Vagina (tissue), 2 donors: ENCODE measurements around the gene NXPH4.

Experiments used
- POLR2A ChIP-seq, 2 donors: fragments of 450-650 bp; IDR thresholded peaks; one replicate each; pipeline ENCODE4 v1.6.1; 2017; ENCODE audit warnings: antibody characterized with exemption in 2 of 2, mild to moderate bottlenecking in 2 of 2, moderate library complexity in 2 of 2
- POLR2AphosphoS5 ChIP-seq, 2 donors: sonication (generic); formaldehyde crosslinking; IDR thresholded peaks; one replicate each; pipeline ENCODE4 v1.9.0; 2017; ENCODE audit warnings: antibody characterized with exemption in 2 of 2, mild to moderate bottlenecking in 2 of 2, low read depth in 1 of 2; ENCODE audit not compliant: insufficient read depth in 1 of 2
- TF ChIP-seq, protein P1 (sequence below), 3 experiments: fragments of 450-650 bp in 2 of 3; fragments of 200-600 bp in 1 of 3; sonication (generic) in 1 of 3; IDR thresholded peaks; one replicate each; pipeline ENCODE4 v1.5.1; 2017 to 2019; ENCODE audit warnings: antibody characterized with exemption in 3 of 3, mild to moderate bottlenecking in 2 of 3, moderate library complexity in 2 of 3

DNA sequence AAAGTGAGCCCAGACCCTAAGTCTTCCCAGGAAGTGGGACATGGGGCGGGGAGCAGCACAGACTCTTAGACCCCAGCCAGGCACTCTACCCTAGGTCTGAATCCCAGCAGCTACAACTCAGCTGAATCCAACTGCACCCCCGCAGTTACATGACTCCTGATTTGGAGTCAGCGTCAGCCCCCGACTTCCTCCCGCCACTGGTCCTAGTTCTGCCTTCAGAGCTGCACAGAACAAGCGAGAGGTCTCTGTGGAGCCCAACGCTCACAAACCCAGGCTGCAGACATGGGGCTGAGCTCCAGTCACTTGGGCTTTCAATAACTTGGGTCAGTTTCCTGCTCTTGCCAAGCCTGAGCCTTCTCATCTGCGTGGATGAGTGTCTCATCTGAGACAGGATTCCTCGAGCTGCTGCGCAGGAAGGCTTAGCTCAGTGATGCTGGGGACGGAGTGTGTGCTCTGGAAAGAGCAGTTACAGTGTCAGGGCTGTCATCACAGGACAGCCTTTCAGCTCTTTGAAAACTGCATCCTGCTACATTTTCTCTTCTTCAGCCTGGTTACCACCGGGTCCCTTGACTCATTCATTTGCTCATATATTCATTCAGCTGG, 30.6 kb upstream of the NXPH4 start:
- TF ChIP-seq, protein P1, sequence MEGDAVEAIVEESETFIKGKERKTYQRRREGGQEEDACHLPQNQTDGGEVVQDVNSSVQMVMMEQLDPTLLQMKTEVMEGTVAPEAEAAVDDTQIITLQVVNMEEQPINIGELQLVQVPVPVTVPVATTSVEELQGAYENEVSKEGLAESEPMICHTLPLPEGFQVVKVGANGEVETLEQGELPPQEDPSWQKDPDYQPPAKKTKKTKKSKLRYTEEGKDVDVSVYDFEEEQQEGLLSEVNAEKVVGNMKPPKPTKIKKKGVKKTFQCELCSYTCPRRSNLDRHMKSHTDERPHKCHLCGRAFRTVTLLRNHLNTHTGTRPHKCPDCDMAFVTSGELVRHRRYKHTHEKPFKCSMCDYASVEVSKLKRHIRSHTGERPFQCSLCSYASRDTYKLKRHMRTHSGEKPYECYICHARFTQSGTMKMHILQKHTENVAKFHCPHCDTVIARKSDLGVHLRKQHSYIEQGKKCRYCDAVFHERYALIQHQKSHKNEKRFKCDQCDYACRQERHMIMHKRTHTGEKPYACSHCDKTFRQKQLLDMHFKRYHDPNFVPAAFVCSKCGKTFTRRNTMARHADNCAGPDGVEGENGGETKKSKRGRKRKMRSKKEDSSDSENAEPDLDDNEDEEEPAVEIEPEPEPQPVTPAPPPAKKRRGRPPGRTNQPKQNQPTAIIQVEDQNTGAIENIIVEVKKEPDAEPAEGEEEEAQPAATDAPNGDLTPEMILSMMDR (IDR thresholded peaks at IDR 0.05), result no peak
- TF ChIP-seq POLR2A (IDR thresholded peaks at IDR 0.05), result no peak
- TF ChIP-seq POLR2AphosphoS5 (IDR thresholded peaks at IDR 0.05; ENCODE audit: insufficient read depth in 1 of 2, low read depth in 1 of 2), result no peak
